IPS-18a (cell line): ENCODE results near the gene ANKMY2.
A peak's percentile ranks its signal among the peaks of the same experiment; 100 is the strongest.
"Not testable (repeated sequence)": the region's sequence is repeated elsewhere in the genome, so short reads cannot be mapped to it uniquely, and the experiment has no call there.

Experiments
- H3K27ac ChIP-seq: one replicate; pipeline ENCODE4 v1.5.1; 2013; ENCODE audit warnings: low read length
- H3K27me3 ChIP-seq: one replicate; pipeline ENCODE4 v1.6.1; 2013; ENCODE audit warnings: mild to moderate bottlenecking, low read length; ENCODE audit not compliant: control insufficient read depth, insufficient read depth
- H3K36me3 ChIP-seq: one replicate; pipeline ENCODE4 v1.6.1; 2013; ENCODE audit warnings: low read depth, low read length; ENCODE audit not compliant: control insufficient read depth
- H3K4me1 ChIP-seq: one replicate; pipeline ENCODE4 v1.6.1; 2013; ENCODE audit warnings: low read depth, low read length; ENCODE audit not compliant: control insufficient read depth
- H3K4me3 ChIP-seq: one replicate; pipeline ENCODE4 v1.5.1; 2013; ENCODE audit warnings: low read length
- H3K9ac ChIP-seq: one replicate; pipeline ENCODE4 v1.6.1; 2013; ENCODE audit warnings: mild to moderate bottlenecking, low read length, moderate library complexity
- H3K9me3 ChIP-seq: one replicate; pipeline ENCODE4 v1.6.1; 2013; ENCODE audit warnings: low read depth, low read length; ENCODE audit not compliant: control insufficient read depth

Gene ANKMY2

GRCh38 chr7:16645593-16646471 lies at the start of gene ANKMY2, which contains the start of gene BZW2:
Gene ANKMY2 (minus strand): TSS chr7:16645754. CDS start chr7:16645573, 181 bp downstream.
Gene BZW2 (plus strand): TSS chr7:16646181. CDS start chr7:16665444, 19,263 bp downstream.
- H3K9ac ChIP-seq = peak within 1 kb of the TSS; percentile 93
- H3K4me1 ChIP-seq = peaks cover 28% of the 10 kb centered on the region
- peak within 1 kb of the TSS; percentile 84 for H3K4me3 ChIP-seq
- no peaks in the 10 kb centered on the region for H3K36me3 ChIP-seq
- peaks cover 7% of the 10 kb centered on the region for H3K27me3 ChIP-seq
- H3K9me3 ChIP-seq = no peaks in the 10 kb centered on the region
- peak within 1 kb of the TSS; percentile 100 for H3K27ac ChIP-seq

DNA sequence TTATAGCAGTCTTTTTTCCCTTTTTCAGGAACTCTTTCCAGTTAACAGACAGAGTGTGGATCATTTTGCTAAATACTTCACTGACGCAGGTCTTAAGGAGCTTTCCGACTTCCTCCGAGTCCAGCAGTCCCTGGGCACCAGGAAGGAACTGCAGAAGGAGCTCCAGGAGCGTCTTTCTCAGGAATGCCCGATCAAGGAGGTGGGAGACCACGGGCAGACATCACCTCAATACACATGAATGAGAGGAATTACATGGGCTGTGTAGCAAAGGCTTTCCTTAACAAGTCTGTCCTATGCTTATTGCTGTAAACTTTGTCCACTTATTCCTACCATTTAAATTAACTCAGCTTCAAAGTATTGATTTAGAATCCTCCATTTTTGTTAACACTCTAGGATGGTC lies 49.3 kb upstream of the ANKMY2 start:
- Histone ChIP-seq H3K9ac (no peak overlapping the region), H3K27ac (no peak overlapping the region), H3K4me3 (no peak overlapping the region), H3K9me3 (no peaks in the 10 kb centered on the region), H3K4me1 (no peaks in the 10 kb centered on the region), H3K36me3 (peaks cover 75% of the 10 kb centered on the region), H3K27me3 (no peaks in the 10 kb centered on the region)

DNA sequence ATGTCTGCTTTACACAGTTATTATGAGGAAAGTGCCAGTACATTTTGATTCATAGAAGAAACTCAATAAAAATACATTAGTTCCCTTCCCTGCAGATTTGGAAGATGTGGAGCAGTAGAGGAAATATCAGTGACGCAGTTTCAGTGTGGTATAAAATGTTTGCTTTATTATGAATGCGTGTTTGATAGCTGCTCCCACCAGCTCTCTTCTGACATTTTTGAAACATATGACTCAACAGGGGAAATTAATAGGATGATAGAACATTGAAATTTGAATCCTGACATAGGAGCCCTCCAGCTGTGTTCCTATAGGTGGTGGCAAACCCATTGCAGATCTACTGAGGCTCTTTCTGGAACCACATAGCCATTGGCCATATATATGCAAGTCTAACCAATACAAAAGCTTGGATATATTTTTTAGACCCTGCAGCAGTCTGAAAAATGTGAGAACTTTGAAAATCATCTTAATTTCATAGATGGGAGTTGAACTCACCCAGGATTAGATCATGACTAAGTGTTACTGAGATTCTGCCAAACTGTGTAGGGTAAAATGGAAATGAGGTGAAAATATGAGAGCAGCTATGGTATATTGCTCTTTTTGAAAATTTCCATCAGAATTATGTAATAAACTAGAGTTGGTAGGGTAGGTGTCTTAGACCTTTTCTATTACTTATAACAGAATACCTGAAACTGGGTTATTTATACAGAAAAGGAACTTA lies 48.2 kb upstream of the ANKMY2 start:
- Histone ChIP-seq H3K9ac (no peak overlapping the region), H3K36me3 (peaks cover 70% of the 10 kb centered on the region)

DNA sequence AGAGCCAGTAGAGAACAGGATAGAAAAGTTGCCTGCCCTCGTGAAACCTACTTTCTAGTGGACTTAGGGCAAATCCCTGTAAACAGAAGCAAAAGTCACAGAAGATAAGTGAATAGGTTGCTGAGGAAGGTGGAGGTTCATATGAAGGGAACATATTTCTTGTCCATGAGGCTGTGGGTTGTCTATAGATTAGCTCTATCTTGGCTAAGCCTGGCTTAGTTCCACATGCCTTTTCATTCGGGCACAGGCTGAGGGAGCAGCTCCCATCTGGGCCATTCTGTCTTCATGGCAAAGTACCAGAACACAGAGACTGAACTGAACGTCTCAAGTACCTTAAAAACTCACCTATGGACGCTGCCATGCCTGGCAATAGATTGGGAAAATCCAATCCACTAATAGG lies 45.7 kb upstream of the ANKMY2 start:
- Histone ChIP-seq H3K4me1 (no peaks in the 10 kb centered on the region), H3K27ac (no peak overlapping the region), H3K36me3 (peaks cover 55% of the 10 kb centered on the region), H3K4me3 (no peak overlapping the region), H3K27me3 (no peaks in the 10 kb centered on the region), H3K9ac (no peak overlapping the region), H3K9me3 (no peaks in the 10 kb centered on the region)

More for the DNA sequence above, 48.2 kb upstream of the ANKMY2 start:
- H3K27me3 ChIP-seq = no peaks in the 10 kb centered on the region
- H3K27ac ChIP-seq = no peak overlapping the region
- H3K4me3 ChIP-seq = no peak overlapping the region
- no peaks in the 10 kb centered on the region for H3K9me3 ChIP-seq
- no peaks in the 10 kb centered on the region for H3K4me1 ChIP-seq

GRCh38 chr7:16688249-16688648 lies 42.7 kb upstream of the ANKMY2 start:
- Histone ChIP-seq H3K9me3 (no peaks in the 10 kb centered on the region), H3K9ac (no peak overlapping the region), H3K27me3 (no peaks in the 10 kb centered on the region), H3K4me3 (no peak overlapping the region), H3K27ac (no peak overlapping the region), H3K36me3 (peaks cover 49% of the 10 kb centered on the region), H3K4me1 (peaks cover 3% of the 10 kb centered on the region)

DNA sequence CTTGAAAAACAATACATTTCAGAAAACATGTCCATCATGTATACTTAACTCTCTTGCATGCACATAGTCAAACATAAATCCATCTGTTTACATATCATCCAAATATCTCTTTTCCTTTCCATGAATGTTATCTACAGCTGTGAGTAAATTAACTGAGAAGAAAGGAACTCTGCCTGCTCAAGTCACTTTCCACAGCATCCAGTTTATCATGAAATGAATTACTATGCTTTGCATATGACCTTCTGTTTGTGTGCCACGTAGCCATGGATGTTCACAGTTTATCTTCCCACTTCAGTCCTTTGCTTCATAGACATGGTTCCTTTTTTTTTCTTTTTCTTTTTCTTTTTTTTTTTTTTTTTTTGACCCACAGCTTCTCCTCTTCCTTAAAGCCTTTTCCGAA lies 40.0 kb upstream of the ANKMY2 start:
- no peak overlapping the region for H3K9ac ChIP-seq
- H3K9me3 ChIP-seq = no peaks in the 10 kb centered on the region
- no peak overlapping the region for H3K4me3 ChIP-seq
- no peak overlapping the region for H3K27ac ChIP-seq
- peaks cover 49% of the 10 kb centered on the region for H3K36me3 ChIP-seq
- peaks cover 3% of the 10 kb centered on the region for H3K4me1 ChIP-seq
- no peaks in the 10 kb centered on the region for H3K27me3 ChIP-seq

- H3K9ac ChIP-seq = no peak overlapping the region
- no peak overlapping the region for H3K4me3 ChIP-seq
- no peaks in the 10 kb centered on the region for H3K9me3 ChIP-seq
- H3K27me3 ChIP-seq = no peaks in the 10 kb centered on the region
- peaks cover 3% of the 10 kb centered on the region for H3K4me1 ChIP-seq
- H3K36me3 ChIP-seq = peaks cover 43% of the 10 kb centered on the region
- no peak overlapping the region for H3K27ac ChIP-seq
These were observed 39.4 kb upstream of the ANKMY2 start for GRCh38 chr7:16684935-16685334.

DNA sequence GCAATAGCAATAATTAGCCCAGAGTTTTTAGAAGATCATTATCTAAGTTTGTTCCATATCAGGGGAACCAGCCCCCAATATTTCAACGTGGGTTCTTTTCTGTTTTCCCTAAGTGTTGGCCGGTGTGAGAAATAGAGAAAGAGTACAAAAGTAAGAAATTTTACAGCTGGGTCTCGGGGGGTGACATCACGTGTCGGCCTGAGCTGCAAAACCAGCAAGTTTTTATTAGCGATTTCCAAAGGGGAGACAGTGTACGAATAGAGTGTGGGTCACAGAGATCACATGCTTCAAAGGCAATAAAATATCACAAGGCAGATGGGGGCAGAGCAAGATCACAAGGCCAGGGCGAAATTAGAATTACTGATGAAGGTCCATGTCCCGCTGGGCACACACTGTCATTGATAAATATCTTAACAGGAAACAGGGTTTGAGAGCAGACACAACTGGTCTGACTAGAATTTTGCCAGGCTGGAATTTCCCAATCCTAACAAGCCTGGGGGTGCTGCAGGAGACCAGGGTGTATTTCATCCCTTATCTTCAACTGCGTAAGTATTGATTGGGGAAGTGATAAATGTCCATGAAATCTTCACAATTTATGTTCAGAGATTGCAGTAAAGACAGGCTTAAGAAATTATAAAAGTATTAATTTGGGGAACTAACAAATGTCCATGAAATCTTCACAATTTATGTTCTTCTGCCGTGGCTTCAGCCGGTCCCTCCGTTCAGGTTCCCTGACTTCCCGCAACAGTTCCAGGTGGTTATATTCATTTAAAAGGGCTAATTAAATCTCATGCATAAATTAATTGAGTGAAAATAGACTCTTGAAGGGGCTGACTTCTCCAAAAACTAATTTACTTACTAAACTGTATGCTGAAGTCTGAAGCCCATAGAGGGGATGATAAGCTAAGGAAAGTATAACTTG lies 33.4 kb upstream of the ANKMY2 start:
- H3K27ac ChIP-seq, H3K9ac ChIP-seq, H3K27me3 ChIP-seq, H3K9me3 ChIP-seq, H3K4me1 ChIP-seq, H3K4me3 ChIP-seq: not testable (repeated sequence)
- peaks cover 49% of the 10 kb centered on the region for H3K36me3 ChIP-seq

DNA sequence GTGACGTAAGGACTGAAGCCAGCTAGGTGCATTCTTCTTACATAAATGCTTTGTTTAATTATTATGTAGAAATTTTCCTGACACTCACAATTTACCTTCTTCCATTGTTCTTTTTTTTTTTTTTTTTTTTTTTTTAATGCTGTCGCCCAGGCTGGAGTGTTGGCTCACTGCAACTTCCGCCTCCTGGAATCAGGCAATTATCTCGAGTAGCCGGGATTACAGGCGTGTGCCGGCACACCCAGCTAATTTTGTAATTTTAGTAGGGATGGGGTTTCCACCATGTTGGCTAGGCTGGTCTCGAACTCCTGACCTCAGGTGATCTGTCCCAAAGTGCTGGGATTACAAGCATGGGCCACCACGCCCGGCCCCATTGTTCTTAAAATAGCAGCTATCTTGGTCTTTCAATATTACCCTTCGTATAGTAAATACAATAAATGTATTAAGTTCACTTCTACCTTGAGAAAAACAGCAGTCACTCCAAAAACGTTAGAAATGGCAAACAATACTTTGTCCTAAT lies 32.5 kb upstream of the ANKMY2 start:
- Histone ChIP-seq H3K4me3 (no peak overlapping the region), H3K27me3 (no peaks in the 10 kb centered on the region), H3K27ac (no peak overlapping the region), H3K36me3 (peaks cover 44% of the 10 kb centered on the region), H3K4me1 (peaks cover 4% of the 10 kb centered on the region), H3K9ac (no peak overlapping the region), H3K9me3 (no peaks in the 10 kb centered on the region)

GRCh38 chr7:16675277-16675676 lies 29.7 kb upstream of the ANKMY2 start:
- H3K9me3 ChIP-seq = no peaks in the 10 kb centered on the region
- peaks cover 24% of the 10 kb centered on the region for H3K36me3 ChIP-seq
- peaks cover 14% of the 10 kb centered on the region for H3K4me1 ChIP-seq
- no peaks in the 10 kb centered on the region for H3K27me3 ChIP-seq
- H3K9ac ChIP-seq = no peak overlapping the region
- H3K4me3 ChIP-seq = no peak overlapping the region
- H3K27ac ChIP-seq = no peak overlapping the region

DNA sequence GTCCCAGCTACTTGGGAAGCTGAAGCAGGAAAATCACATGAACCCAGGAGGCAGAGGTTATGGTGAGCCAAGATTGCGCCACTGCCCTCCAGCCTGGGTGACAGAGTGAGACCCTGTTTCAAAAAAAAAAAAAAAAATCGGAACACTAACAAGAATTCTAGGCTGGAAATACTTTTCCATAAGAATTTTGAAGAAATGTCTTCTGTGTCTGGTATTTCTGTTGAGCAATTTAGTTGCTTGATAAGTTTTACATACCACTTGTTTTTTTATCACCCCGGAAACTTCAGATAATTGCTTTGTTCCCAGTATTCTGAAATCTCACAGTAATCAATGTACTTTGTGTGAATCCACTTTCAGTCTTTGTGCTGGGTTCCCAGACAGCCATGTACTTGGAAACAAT lies 26.3 kb upstream of the ANKMY2 start:
- Histone ChIP-seq H3K4me3 (no peak overlapping the region), H3K9ac (no peak overlapping the region), H3K4me1 (peaks cover 26% of the 10 kb centered on the region), H3K9me3 (no peaks in the 10 kb centered on the region), H3K36me3 (peaks cover 18% of the 10 kb centered on the region), H3K27ac (no peak overlapping the region), H3K27me3 (no peaks in the 10 kb centered on the region)
